Measurements from ENCODE around the gene C3orf33. TPM values are rescaled to one million over a fixed set of nuclear protein-coding genes. Genes with fewer than 3 reads are reported as not detected.

C3orf33 gene
- total and polyA plus RNA-seq, 2 of the 8 experiments (the other 6 are each of a cell fraction or from before 2014, with no cell fraction given): 3.4 to 4.5 TPM

- TF ChIP-seq CHD7 (IDR thresholded peaks at IDR 0.05; ENCODE audit: insufficient replicate concordance, low read length): no peak
- TF ChIP-seq CBX5 (IDR thresholded peaks at IDR 0.05; ENCODE audit: low read depth, low read length): no peak
- TF ChIP-seq CHD2 (IDR thresholded peaks at IDR 0.05; ENCODE audit: low read length): no peak
- TF ChIP-seq HDAC6 (IDR thresholded peaks at IDR 0.05; ENCODE audit: low read depth, low read length): no peak
- TF ChIP-seq KDM5A (IDR thresholded peaks at IDR 0.05; ENCODE audit: low read length): no peak
- TF ChIP-seq CREB1 (IDR thresholded peaks at IDR 0.05): no peak
- no peak for TF ChIP-seq SIN3A (conservative IDR thresholded peaks at IDR 0.05 in 1 of 2, IDR thresholded peaks at IDR 0.05 in 1 of 2; ENCODE audit: low read depth in 1 of 2, low read length in 2 of 2)
- TF ChIP-seq EZH2 (IDR thresholded peaks at IDR 0.05; ENCODE audit: low read depth, low read length, severe bottlenecking): no peak
- no peak for TF ChIP-seq EP300 (IDR thresholded peaks at IDR 0.05; ENCODE audit: borderline replicate concordance in 1 of 2, low read depth in 2 of 2, low read length in 2 of 2)
- no peak for TF ChIP-seq MAX (IDR thresholded peaks at IDR 0.05)
- TF ChIP-seq CEBPB (IDR thresholded peaks at IDR 0.05; ENCODE audit: low read depth, low read length): no peak
- TF ChIP-seq SUZ12 (IDR thresholded peaks at IDR 0.05; ENCODE audit: low read length): no peak
These were observed 69.7 kb downstream of the C3orf33 start (continued) for GRCh38 chr3:155736381-155736780.

Data from H1 (cell line).